Natural killer cell (primary cell): ENCODE measurements around the gene FGA. TPM values are rescaled to one million over a fixed set of nuclear protein-coding genes. Genes with fewer than 3 reads are reported as not detected.
"Not testable (repeated sequence)": the region's sequence is repeated elsewhere in the genome, so short reads cannot be mapped to it uniquely, and the experiment has no call there.

ENCODE experiments used
- ATAC-seq, 3 donors: fragments of 150-1000 bp in 2 of 3; fragments of 200-7000 bp in 1 of 3; cut with Tn5 transposase; 1 replicate in 1 of 3; 2 replicates in 2 of 3; pipeline ENCODE4 v1.10.0; 2021; ENCODE audit warnings: mild to moderate bottlenecking in 2 of 3, moderate library complexity in 2 of 3
- DNase-seq, 2 donors: peaks; one replicate each; pipeline versions ENCODE4 v3.0.0 to v3.0.0-alpha.2; 2013 to 2021; ENCODE audit warnings: mixed read lengths in 1 of 2
- H3K27ac ChIP-seq: one replicate; pipeline ENCODE4 v1.5.1; 2013; ENCODE audit warnings: mild to moderate bottlenecking, low read length
- H3K27me3 ChIP-seq: one replicate; pipeline ENCODE4 v1.6.1; 2013; ENCODE audit warnings: low read length; ENCODE audit not compliant: control insufficient read depth, insufficient read depth
- H3K36me3 ChIP-seq: one replicate; pipeline ENCODE4 v1.6.1; 2013; ENCODE audit warnings: low read length; ENCODE audit not compliant: control insufficient read depth, insufficient read depth
- H3K4me1 ChIP-seq: one replicate; pipeline ENCODE4 v1.6.1; 2013; ENCODE audit warnings: low read length; ENCODE audit not compliant: control insufficient read depth, insufficient read depth
- H3K4me3 ChIP-seq: one replicate; pipeline ENCODE4 v1.5.1; 2013; ENCODE audit warnings: low read length
- H3K9me3 ChIP-seq: one replicate; pipeline ENCODE4 v1.6.1; 2013; ENCODE audit warnings: low read length; ENCODE audit not compliant: control insufficient read depth, insufficient read depth
- H3K27ac Mint-ChIP-seq, 2 donors: one replicate each; pipeline ENCODE4 v1.8.0; 2022; ENCODE audit warnings: mild to moderate bottlenecking in 2 of 2, mixed read lengths in 2 of 2, moderate library complexity in 1 of 2
- H3K27me3 Mint-ChIP-seq, 2 donors: one replicate each; pipeline ENCODE4 v1.8.0; 2022; ENCODE audit warnings: low read depth in 2 of 2, mixed read lengths in 2 of 2
- H3K36me3 Mint-ChIP-seq: one replicate; pipeline ENCODE4 v1.8.0; 2022; ENCODE audit warnings: mixed read lengths
- H3K4me1 Mint-ChIP-seq, 2 donors: one replicate each; pipeline ENCODE4 v1.8.0; 2022; ENCODE audit warnings: mixed read lengths in 2 of 2
- H3K4me3 Mint-ChIP-seq: one replicate; pipeline ENCODE4 v1.8.0; 2022; ENCODE audit warnings: mild to moderate bottlenecking, moderate library complexity, mixed read lengths
- H3K9me3 Mint-ChIP-seq, 2 donors: one replicate each; pipeline ENCODE4 v1.8.0; 2022; ENCODE audit warnings: mixed read lengths in 2 of 2
- CTCF ChIP-seq: fragments of 200-600 bp; IDR thresholded peaks from one replicate; pipeline ENCODE4 v1.8.0; 2022; ENCODE audit warnings: antibody characterized with exemption
- WGBS: methylation state at CpG from one replicate; pipeline ENCODE4 v1.1.7; 2013; ENCODE audit warnings: missing lambda C conversion rate; ENCODE audit not compliant: insufficient coverage; 5-methylcytosine and 5-hydroxymethylcytosine counted together
- intact Hi-C: fragments of 100-400 bp; cut with micrococcal nuclease; formaldehyde crosslinking; loops from one replicate; pipeline ENCODE4 v1.14.2; 2022
- total RNA-seq, 4 donors: library from RNA; stranded (reverse); fragments of 120-200 nt in 1 of 4; gene quantifications; one replicate each; pipeline versions ENCODE4 v1.2.3 to v1.2.4, GENCODE V29; 2013 to 2022

FGA gene
- total RNA-seq, 3 donors from 2014 or later (not counting 1 experiment from before 2014, with no cell fraction given), result not detected

GRCh38 chr4:154597798-154598774 lies 7.5 kb upstream of the FGA start:
- H3K4me3 Mint-ChIP-seq, result no peak overlapping the region
- H3K4me3 ChIP-seq, result no peak overlapping the region
- TF ChIP-seq CTCF, result no peak
- no peak overlapping the region for H3K27ac ChIP-seq
- no peaks in the 10 kb centered on the region for H3K4me1 Mint-ChIP-seq
- 87% methylated on average over 5 of the region's 7 CpGs for WGBS
- no peak overlapping the region for H3K27ac Mint-ChIP-seq
- H3K4me1 ChIP-seq, result no peaks in the 10 kb centered on the region
- intact Hi-C loops, result no loop called here
- no peaks in the 10 kb centered on the region for H3K36me3 Mint-ChIP-seq
- no peaks in the 10 kb centered on the region for H3K36me3 ChIP-seq
- no peaks in the 10 kb centered on the region for H3K9me3 Mint-ChIP-seq
- no peaks in the 10 kb centered on the region for H3K9me3 ChIP-seq
- DNase-seq, result no peak
- peaks cover 7 to 23% of the 10 kb centered on the region in 2 donors for H3K27me3 Mint-ChIP-seq
- no peak for ATAC-seq
- H3K27me3 ChIP-seq, result peaks cover 2% of the 10 kb centered on the region

DNA sequence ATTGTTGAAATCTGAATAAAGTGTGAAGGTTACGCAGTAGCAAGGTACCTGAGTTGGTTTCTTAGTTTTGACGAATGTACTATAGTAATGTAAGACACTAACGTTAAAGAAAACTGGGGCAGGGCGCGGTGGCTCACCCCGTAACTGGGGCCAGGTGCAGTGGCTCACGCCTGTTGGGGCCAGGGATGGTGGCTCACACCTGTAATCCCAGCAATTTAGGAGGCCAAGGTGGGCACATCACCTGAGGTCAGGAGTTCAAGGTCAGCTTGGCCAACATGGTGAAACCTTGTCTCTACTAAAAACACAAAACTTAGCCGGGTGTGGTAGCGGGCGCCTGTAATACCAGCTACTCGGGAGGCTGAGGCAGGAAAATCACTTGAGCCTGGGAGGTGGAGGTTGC lies 6.7 kb upstream of the FGA start:
- H3K4me1 Mint-ChIP-seq, H3K36me3 ChIP-seq, H3K27ac Mint-ChIP-seq, H3K27me3 ChIP-seq, H3K36me3 Mint-ChIP-seq, H3K4me3 ChIP-seq, H3K4me3 Mint-ChIP-seq, H3K27ac ChIP-seq, H3K4me1 ChIP-seq, H3K9me3 ChIP-seq, DNase-seq, ATAC-seq, H3K9me3 Mint-ChIP-seq, intact Hi-C loops: not testable (repeated sequence)
- WGBS, result 90% methylated on average over 11 of the region's 11 CpGs
- peaks cover 8 to 23% of the 10 kb centered on the region in 2 donors for H3K27me3 Mint-ChIP-seq

DNA sequence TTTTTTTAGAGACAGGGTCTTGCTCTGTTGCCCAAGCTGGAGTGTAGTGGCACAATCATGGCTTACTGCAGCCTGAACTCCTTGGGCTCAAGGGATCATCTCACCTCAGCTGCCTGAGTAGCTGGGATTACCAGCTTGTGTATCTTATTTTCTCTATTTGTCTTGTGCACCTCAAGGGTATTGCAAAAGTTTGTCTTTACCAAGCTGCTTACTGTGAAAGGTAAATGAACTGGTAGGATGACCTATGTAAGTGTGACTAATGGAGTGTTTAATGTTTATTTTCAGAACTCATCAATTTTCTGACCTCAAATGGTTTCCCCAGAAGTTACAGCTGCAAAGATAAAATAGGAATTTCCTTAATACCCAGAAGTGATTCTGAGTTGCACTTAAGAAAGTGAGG lies 5.3 kb upstream of the FGA start:
- Mint-ChIP-seq H3K27me3 (peaks cover 7 to 20% of the 10 kb centered on the region in 2 donors), H3K9me3 (no peaks in the 10 kb centered on the region), H3K27ac (no peak overlapping the region), H3K4me1 (no peaks in the 10 kb centered on the region), H3K36me3 (no peaks in the 10 kb centered on the region), H3K4me3 (no peak overlapping the region)
- intact Hi-C loops, result no loop called here
- Histone ChIP-seq H3K4me1 (no peaks in the 10 kb centered on the region), H3K27ac (no peak overlapping the region), H3K4me3 (no peak overlapping the region), H3K9me3 (no peaks in the 10 kb centered on the region), H3K27me3 (peaks cover 2% of the 10 kb centered on the region), H3K36me3 (no peaks in the 10 kb centered on the region)
- TF ChIP-seq CTCF, result no peak
- no peak for DNase-seq
- no peak for ATAC-seq

- H3K27ac Mint-ChIP-seq, H3K36me3 Mint-ChIP-seq, H3K36me3 ChIP-seq, H3K27me3 ChIP-seq, ATAC-seq, intact Hi-C loops, H3K4me1 ChIP-seq, H3K27ac ChIP-seq, H3K9me3 ChIP-seq, H3K4me3 Mint-ChIP-seq, H3K4me3 ChIP-seq, H3K9me3 Mint-ChIP-seq, H3K4me1 Mint-ChIP-seq, DNase-seq: not testable (repeated sequence)
- peaks cover 11 to 31% of the 10 kb centered on the region in 2 donors for H3K27me3 Mint-ChIP-seq
- WGBS, result 93% methylated on average over 3 of the region's 3 CpGs
Measured at GRCh38 chr4:154594343-154594742, 3.8 kb upstream of the FGA start.
